Activated T-helper 1 cell treated with anti-CD3 and anti-CD28 coated beads, Interleukin-2, amount 50 U/mL, for 16 hours (primary cell): Measurements from ENCODE around the gene FNDC7.
A peak's percentile ranks its signal among the peaks of the same experiment; 100 is the strongest.
"Not testable (repeated sequence)": the region's sequence is repeated elsewhere in the genome, so short reads cannot be mapped to it uniquely, and the experiment has no call there.

Experiments
- DNase-seq, 2 donors: peaks; one replicate each; pipeline ENCODE4 v3.0.0-alpha.2; 2020; ENCODE audit warnings: low read depth in 1 of 2, low spot score in 1 of 2

Gene FNDC7

DNA sequence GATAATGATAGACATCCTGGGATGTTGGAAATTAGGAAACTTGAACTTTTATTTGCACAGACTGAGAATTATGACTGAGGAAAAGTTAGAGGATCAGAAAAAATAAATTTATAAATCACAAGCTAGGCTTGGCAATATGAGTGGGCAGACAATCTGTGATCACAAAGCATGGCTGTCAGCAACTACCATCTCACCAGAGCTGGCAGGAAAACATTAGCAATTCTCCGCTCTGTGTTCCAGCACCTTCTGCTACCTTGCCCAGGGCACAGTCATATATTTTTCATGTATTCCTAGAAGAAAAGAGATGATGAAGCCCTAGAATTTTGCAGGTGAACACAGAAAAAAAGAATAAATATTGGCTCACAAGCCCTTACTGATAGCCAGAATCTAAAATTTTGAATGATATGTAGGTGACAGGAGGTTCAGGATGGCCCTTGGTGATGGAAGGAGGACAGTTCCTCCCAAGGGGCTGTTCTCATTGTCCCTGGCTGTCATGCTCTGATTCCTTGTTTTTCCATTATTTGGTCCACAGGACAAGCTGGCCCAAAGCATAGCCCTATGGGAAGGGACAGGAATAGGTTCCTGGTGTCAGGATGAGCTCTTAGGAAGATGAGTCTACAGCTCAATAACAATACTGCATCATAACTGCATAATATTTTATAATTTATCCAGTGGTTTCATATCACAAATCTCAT, 21.6 kb downstream of the FNDC7 start:
- DNase-seq = no peak

- no peak for DNase-seq
Observed at GRCh38 chr1:108742253-108742652, 29.5 kb downstream of the FNDC7 start.

DNA sequence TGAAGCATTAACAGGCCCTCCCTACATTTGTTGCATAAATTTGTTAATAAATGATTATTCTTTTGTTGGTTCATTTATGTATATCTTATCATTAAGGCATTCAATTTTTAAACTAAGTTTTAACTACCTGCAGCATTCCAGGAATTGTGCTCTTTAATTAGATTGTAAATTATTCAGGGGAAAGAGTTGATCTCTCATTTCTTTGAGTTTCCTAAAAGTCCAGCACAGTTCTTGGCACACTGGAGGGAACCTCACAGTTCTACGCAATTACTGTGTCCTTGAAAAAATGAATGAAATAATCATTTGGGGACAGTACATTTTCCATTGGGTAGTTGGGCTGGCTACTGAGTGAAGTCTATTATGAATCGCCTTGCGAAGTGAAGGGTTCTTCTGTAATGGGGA, 33.3 kb downstream of the FNDC7 start:
- DNase-seq = no peak

DNA sequence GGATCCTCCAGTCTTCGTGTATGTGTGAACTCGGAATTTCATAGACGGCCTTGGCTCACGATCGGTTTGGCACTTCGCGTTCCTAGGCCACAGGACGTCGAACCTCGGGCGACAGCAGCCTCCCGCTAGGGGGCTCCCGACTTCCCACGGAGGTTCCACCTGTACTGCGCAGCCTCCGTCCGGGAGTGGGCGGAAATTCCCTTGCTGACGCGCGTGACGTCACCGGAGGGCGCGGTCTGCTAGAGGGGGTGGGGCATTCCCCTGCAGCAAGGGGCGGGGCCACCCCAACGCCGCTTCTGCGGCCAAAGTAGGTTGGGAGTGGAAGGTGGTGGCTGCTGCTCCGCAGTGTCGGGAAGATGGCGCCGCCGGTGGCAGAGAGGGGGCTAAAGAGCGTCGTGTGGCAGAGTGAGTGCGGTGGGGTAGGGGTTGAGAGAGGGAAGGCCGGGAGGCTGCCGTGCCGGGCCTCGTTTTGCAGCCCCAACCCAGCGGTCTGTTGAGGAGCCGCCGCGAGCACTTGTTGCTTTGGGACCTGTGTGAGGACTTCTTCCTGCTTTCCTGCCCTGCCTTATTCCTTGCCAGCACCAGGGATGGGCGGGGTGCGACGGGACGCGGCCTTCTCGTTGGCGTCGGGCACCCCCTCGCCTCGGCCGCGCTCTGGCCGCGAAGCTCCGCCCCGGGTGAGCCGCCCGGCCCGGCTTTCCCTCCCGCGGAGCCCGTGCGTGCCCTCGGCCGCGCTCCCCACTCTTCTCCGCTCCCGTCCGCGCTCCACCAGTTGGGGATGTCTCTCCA, 33.9 kb downstream of the FNDC7 start, which contains the start of gene STXBP3:
Gene STXBP3, plus strand, starts transcription at position 293 of the 789 bp plus-strand sequence. Its CDS starts 64 bp downstream, at position 357.
- DNase-seq = peak; percentile 99 to 100

- DNase-seq = no peak
Observed at GRCh38 chr1:108747171-108747850, 34.6 kb downstream of the FNDC7 start.

GRCh38 chr1:108747898-108748297, 35.2 kb downstream of the FNDC7 start:
- no peak for DNase-seq

GRCh38 chr1:108749081-108749480, 36.4 kb downstream of the FNDC7 start:
- DNase-seq = no peak

DNA sequence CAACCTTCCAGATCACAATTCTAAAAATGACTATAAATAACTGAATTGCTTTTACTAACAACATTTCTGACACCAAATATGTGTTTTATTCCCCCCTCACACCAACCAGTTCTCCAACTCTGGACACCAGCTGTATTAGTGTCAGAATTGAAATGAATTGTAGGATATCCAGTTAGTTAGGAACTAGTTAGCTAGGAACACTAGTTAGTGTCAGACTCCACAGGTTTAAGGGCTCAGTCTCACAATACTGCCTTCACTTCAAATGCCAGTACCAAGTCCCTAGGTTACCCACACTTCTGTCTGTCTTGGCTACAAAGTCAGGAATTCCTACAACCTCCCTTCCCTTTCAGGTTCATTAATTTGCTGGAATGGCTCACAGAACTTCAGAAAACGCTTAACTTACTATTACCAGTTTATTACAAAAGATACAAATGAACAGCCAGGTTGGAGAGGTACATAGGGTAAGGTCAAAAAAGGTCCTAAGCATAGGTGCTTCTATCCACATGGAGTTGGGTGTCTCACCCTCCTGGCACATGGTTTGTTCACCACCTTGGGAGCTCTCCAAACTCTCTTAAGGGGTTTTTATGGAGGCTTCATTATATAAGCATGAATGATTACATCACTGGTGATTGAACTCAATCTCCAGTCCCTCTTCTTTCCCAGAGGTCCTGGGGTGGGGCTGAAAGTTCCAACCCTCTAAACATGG, 37.9 kb downstream of the FNDC7 start:
- DNase-seq = no peak

- no peak for DNase-seq
Observed at GRCh38 chr1:108753363-108753762, 40.7 kb downstream of the FNDC7 start.

DNA sequence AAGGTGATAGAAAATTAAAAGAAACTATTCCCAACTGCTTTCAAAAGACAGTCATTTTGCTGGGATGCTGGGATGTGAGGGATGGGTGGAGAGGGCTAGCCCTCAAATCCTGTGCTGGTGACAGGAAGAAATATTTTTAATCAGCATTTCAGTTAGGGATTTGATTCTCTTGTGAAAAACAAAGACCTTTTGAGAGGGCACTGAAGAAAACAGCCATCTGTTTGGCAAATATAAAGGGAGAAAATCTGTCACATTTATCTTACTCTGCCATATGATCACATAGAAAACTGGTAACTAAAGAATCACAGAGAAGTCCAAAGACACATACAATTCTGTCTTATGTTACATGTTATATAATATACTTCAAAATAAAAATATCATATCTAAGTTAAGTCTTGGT, 46.1 kb downstream of the FNDC7 start:
- DNase-seq = no peak

DNA sequence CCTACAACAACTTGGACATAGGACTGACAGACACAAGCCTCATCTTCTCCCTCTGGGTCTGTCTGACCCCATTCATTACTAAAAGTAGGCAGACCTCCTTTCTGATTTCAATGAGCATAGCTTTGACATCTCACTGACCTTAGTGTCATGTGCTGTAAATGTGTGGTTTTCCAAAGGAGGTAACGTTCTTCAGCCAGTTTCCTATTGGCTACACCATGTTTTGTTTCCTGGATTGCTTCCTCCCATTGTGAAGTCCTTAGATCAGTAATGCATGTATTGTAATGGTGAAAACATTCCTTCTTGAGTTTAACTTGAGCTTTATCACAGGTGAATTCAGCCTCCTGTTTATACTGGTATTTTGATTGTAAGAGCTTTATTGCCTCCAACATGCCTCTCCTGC, 54.4 kb downstream of the FNDC7 start:
- DNase-seq = no peak

DNA sequence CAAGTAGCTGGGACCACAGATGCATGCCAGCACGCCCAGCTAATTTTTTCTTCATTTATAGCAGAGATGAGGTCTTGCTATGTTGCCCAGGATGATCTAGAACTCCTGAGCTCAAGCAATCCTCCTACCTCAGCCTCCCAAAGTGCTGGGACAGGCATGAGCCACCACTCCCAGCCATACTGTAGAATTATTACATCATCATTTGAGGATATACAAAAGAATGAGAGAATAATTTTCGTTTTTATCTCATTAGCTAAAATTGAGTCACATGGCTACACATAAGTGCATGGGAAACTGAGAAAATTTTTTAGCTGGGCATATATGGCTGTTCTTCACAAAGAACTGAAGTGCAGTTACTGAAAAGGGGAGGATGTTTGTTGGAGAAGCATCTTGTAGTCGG, 55.0 kb downstream of the FNDC7 start:
- no peak for DNase-seq

- no peak for DNase-seq
Observed at GRCh38 chr1:108777839-108778238, 65.1 kb downstream of the FNDC7 start.

DNA sequence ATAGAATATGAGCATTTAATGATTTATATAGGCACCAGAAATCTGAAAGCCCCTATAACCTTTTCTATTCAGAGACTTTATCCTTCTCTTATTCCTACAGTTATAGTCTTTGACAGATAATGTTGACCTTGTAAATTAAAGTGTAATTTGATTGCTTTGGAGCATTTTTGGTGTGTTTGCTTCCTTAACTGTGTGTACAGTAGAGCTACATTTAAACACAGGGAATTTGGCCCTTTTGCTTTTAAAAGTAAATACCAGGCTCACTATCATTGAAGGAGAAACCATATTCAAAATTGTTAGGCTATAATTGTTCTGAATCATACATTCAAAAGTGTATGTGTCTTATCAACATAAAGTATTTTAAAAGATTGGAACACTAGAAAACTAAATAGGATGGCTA, 66.7 kb downstream of the FNDC7 start:
- no peak for DNase-seq

- no peak for DNase-seq
Observed at GRCh38 chr1:108780937-108781574, 68.3 kb downstream of the FNDC7 start.

- not testable (repeated sequence) for DNase-seq
Observed at GRCh38 chr1:108781575-108781944, 68.9 kb downstream of the FNDC7 start.

GRCh38 chr1:108785264-108785663, 72.6 kb downstream of the FNDC7 start:
- DNase-seq = no peak

DNA sequence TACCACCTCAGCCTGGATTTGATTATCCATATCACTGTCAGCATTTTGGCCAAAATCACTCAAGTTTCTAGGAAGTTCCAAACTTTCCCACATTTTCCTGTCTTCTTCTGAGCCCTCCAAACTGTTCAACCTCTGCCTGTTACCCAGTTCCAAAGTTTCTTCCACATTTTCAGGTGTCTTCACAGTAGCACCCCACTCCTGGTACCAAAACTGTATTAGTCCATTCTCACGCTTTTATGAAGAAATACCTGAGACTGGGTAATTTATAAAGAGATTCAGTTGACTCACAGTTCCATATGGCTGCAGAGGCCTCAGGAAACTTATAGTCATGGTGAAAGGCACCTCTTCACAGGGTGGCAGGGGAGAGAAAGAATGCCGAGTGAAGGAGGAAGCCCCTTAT, 73.2 kb downstream of the FNDC7 start:
- no peak for DNase-seq

DNA sequence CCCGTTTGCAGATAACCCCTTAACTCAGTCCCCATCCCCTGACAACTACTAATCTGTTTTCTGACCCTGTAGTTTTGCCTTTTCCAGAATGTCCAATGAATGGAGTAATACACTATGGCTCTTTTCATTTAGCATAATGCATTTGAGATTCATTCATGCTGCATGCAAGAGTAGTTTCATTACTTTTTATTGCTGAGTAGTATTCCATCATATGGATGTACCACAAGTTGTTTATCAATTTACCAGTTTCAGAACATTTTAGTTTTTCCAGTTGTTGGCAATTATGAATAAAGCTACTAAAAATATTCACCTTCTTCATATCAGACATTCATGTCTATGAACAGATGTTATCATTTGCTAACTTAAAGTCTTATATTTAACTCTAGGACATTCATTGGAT, 79.1 kb downstream of the FNDC7 start:
- no peak for DNase-seq
